Measurements from ENCODE around the gene ZW10.
"Not testable (repeated sequence)": the region's sequence is repeated elsewhere in the genome, so short reads cannot be mapped to it uniquely, and the experiment has no call there.

Gene ZW10

DNA sequence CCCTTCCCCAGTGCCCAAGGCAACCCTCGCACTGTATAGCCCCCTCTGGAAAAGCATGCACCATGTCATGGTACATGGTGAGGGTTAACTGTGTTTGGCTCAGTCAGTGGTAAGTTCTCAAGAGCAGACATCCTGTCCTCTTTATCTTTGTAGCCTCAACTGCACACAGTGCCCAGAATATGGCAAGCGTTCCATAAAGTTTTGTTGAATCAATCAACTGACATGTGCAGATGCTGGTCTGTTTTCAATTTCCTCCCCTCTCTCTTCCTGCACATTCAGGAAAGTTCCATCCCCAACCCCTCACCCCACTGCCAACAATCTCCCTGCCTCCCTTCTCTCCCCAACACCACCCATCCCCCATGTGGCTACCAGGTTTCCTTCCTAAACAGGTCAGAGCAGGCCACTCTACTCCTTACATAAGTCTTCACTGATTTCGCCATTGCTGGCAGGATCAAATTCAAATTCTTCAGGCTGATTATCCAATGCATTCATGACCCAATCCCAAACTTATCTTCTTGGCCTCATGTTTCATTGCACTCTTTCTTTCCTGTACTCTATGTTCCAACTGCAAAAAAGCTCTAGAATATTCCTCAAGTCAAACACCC lies 51.9 kb downstream of the ZW10 start:
- no peak for TF ChIP-seq EZH2 (IDR thresholded peaks at IDR 0.05)
- TF ChIP-seq POLR2AphosphoS5 (IDR thresholded peaks at IDR 0.05; ENCODE audit: borderline replicate concordance, low read depth, low read length), result no peak
- TF ChIP-seq FOXP2 (optimal IDR thresholded peaks at IDR 0.05; ENCODE audit: control extremely low read depth, extremely low read length, insufficient read depth), result no peak
- Histone ChIP-seq H3K9me3 (ENCODE audit: low read depth, low read length) (no peaks in the 10 kb centered on the region), H3K4me3 (no peak overlapping the region), H3K27ac (no peak overlapping the region), H3K9ac (ENCODE audit: insufficient read length) (no peak overlapping the region), H3K36me3 (ENCODE audit: insufficient read depth, low read length) (no peaks in the 10 kb centered on the region)
- DNase-seq (ENCODE audit: low read depth, low spot score), result no peak

GRCh38 chr11:113720478-113720877 lies 53.0 kb downstream of the ZW10 start:
- not testable (repeated sequence) for DNase-seq (ENCODE audit: low read depth, low spot score); H3K4me3 ChIP-seq; H3K9ac ChIP-seq (ENCODE audit: insufficient read length); H3K27ac ChIP-seq; H3K9me3 ChIP-seq (ENCODE audit: low read depth, low read length); H3K36me3 ChIP-seq (ENCODE audit: insufficient read depth, low read length)

DNA sequence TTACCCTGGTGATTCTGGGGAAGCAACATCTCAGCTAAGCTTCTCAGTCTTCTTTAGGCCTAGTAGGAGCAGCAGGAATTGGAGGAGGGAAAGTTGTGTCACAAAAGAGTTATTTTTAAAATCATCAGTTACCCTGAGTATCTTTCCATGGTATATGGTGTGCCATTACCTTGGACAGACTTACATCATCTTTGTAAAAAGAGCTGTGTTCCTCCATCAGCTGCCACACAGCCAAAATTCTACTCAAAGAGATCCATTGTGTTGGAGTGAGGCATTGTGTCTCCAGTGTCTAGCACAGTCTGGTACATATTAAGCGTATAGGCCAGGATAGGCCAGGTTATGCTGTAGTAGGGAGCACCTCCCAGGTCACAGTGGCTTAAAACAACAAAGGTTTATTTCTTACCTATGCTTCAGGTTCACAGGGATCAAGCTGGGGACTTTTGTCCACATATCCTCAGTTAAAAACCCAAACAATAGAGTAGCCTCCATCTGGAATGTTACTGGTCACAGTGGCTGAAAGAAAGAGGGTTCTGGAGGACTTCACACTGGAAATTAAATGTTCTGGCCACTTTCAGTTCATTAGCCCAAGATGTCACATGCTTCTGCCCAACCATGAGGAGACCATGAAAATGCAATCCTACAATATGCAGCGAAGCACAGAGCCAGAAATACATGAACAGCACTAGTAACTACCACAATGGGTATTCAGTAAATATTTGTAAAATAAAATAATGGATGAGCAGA lies 57.4 kb downstream of the ZW10 start:
- DNase-seq (ENCODE audit: low read depth, low spot score), result no peak
- TF ChIP-seq FOXP2 (optimal IDR thresholded peaks at IDR 0.05; ENCODE audit: control extremely low read depth, extremely low read length, insufficient read depth) (no peak), EZH2 (IDR thresholded peaks at IDR 0.05) (no peak), POLR2AphosphoS5 (IDR thresholded peaks at IDR 0.05; ENCODE audit: borderline replicate concordance, low read depth, low read length) (no peak)
- Histone ChIP-seq H3K9me3 (ENCODE audit: low read depth, low read length) (no peaks in the 10 kb centered on the region), H3K27ac (no peak overlapping the region), H3K4me3 (no peak overlapping the region), H3K9ac (ENCODE audit: insufficient read length) (no peak overlapping the region), H3K36me3 (ENCODE audit: insufficient read depth, low read length) (no peaks in the 10 kb centered on the region; the same call in 1 of the 2 replicates)

DNA sequence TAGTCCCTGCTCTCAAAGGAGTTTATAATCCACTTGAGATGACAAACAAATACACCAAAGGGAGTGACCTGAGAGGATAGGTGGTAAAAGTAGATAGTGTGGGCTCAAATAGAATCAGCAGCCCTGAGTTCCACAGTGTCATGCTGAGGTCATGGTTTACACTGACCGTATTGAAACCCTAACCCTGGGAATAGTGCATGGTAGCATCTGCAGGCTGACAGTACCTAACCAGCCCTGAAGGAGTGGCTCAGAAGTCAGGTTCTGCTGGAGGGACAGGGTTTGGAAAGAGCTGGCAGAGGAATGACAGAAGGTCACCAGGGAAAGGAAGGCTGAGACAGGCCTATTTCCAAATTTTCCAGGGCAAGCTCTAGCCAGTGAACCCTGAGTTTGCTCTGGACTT lies 58.2 kb downstream of the ZW10 start:
- TF ChIP-seq EZH2 (IDR thresholded peaks at IDR 0.05) (no peak), POLR2AphosphoS5 (IDR thresholded peaks at IDR 0.05; ENCODE audit: borderline replicate concordance, low read depth, low read length) (no peak), FOXP2 (optimal IDR thresholded peaks at IDR 0.05; ENCODE audit: control extremely low read depth, extremely low read length, insufficient read depth) (no peak)
- Histone ChIP-seq H3K9ac (ENCODE audit: insufficient read length) (no peak overlapping the region), H3K27ac (no peak overlapping the region), H3K36me3 (ENCODE audit: insufficient read depth, low read length) (no peaks in the 10 kb centered on the region; the same call in 1 of the 2 replicates), H3K4me3 (no peak overlapping the region), H3K9me3 (ENCODE audit: low read depth, low read length) (no peaks in the 10 kb centered on the region)
- DNase-seq (ENCODE audit: low read depth, low spot score), result no peak

GRCh38 chr11:113710989-113711388 lies 62.5 kb downstream of the ZW10 start:
- no peaks in the 10 kb centered on the region for H3K9me3 ChIP-seq (ENCODE audit: low read depth, low read length)
- no peak for TF ChIP-seq EZH2 (IDR thresholded peaks at IDR 0.05)
- no peak for TF ChIP-seq FOXP2 (optimal IDR thresholded peaks at IDR 0.05; ENCODE audit: control extremely low read depth, extremely low read length, insufficient read depth)
- no peak for TF ChIP-seq POLR2AphosphoS5 (IDR thresholded peaks at IDR 0.05; ENCODE audit: borderline replicate concordance, low read depth, low read length)
- no peak for DNase-seq (ENCODE audit: low read depth, low spot score)
- H3K9ac ChIP-seq (ENCODE audit: insufficient read length), result no peak overlapping the region
- H3K36me3 ChIP-seq (ENCODE audit: insufficient read depth, low read length), result no peaks in the 10 kb centered on the region; the same call in 1 of the 2 replicates
- H3K27ac ChIP-seq, result no peak overlapping the region
- H3K4me3 ChIP-seq, result no peak overlapping the region

- DNase-seq (ENCODE audit: low read depth, low spot score), result no peak
- TF ChIP-seq FOXP2 (optimal IDR thresholded peaks at IDR 0.05; ENCODE audit: control extremely low read depth, extremely low read length, insufficient read depth) (no peak), EZH2 (IDR thresholded peaks at IDR 0.05) (no peak), POLR2AphosphoS5 (IDR thresholded peaks at IDR 0.05; ENCODE audit: borderline replicate concordance, low read depth, low read length) (no peak)
- Histone ChIP-seq H3K9me3 (ENCODE audit: low read depth, low read length) (no peaks in the 10 kb centered on the region), H3K4me3 (peak within 1 kb of the TSS; percentile 44), H3K9ac (ENCODE audit: insufficient read length) (no peak within 1 kb of the TSS), H3K36me3 (ENCODE audit: insufficient read depth, low read length) (no peaks in the 10 kb centered on the region), H3K27ac (no peak within 1 kb of the TSS)
Observed at GRCh38 chr11:113705871-113706655, 67.4 kb downstream of the ZW10 start, which contains the start of gene TMPRSS5. TSS of gene TMPRSS5 (minus strand) at chr11:113706308. CDS start at chr11:113706224, 84 bp downstream.

DNA sequence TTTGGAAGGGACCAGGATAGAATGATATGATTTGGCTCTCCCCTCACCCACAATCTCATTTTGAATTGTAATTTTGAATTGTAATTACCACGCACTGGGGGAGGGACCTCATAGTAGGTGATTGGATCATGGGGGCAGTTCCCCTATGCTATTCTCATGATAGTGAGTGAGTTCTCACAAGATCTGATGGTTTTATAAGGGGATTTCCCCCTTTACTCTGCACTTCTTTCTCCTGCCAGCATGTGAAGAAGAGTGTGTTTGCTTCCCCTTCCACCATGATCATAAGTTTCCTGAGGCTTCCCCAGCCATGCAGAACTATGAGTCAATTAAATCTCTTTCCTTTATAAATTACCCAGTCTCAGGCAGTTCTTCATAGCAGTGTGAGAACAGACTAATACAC lies 69.9 kb downstream of the ZW10 start:
- not testable (repeated sequence) for DNase-seq (ENCODE audit: low read depth, low spot score)

GRCh38 chr11:113701491-113701890 lies 72.0 kb downstream of the ZW10 start:
- Histone ChIP-seq H3K9ac (ENCODE audit: insufficient read length) (no peak overlapping the region), H3K9me3 (ENCODE audit: low read depth, low read length) (no peaks in the 10 kb centered on the region), H3K4me3 (no peak overlapping the region), H3K36me3 (ENCODE audit: insufficient read depth, low read length) (no peaks in the 10 kb centered on the region), H3K27ac (no peak overlapping the region)
- TF ChIP-seq POLR2AphosphoS5 (IDR thresholded peaks at IDR 0.05; ENCODE audit: borderline replicate concordance, low read depth, low read length), result no peak
- TF ChIP-seq FOXP2 (optimal IDR thresholded peaks at IDR 0.05; ENCODE audit: control extremely low read depth, extremely low read length, insufficient read depth), result no peak
- no peak for TF ChIP-seq EZH2 (IDR thresholded peaks at IDR 0.05)
- DNase-seq (ENCODE audit: low read depth, low spot score), result no peak

More for the DNA sequence above, 69.9 kb downstream of the ZW10 start:
- not testable (repeated sequence) for H3K36me3 ChIP-seq (ENCODE audit: insufficient read depth, low read length); H3K9ac ChIP-seq (ENCODE audit: insufficient read length); H3K9me3 ChIP-seq (ENCODE audit: low read depth, low read length); H3K4me3 ChIP-seq; H3K27ac ChIP-seq

All from SK-N-MC (cell line).